GM19463 (cell line): ENCODE data around the gene NAIF1.
"Not testable (repeated sequence)": the region's sequence is repeated elsewhere in the genome, so short reads cannot be mapped to it uniquely, and the experiment has no call there.

Experiments
- ATAC-seq: cut with Tn5 transposase; IDR thresholded peaks from one replicate; pipeline ENCODE4 v1.9.1; 2021; ENCODE audit warnings: mild to moderate bottlenecking, moderate library complexity; ENCODE audit not compliant: unreplicated experiment

Gene NAIF1

DNA sequence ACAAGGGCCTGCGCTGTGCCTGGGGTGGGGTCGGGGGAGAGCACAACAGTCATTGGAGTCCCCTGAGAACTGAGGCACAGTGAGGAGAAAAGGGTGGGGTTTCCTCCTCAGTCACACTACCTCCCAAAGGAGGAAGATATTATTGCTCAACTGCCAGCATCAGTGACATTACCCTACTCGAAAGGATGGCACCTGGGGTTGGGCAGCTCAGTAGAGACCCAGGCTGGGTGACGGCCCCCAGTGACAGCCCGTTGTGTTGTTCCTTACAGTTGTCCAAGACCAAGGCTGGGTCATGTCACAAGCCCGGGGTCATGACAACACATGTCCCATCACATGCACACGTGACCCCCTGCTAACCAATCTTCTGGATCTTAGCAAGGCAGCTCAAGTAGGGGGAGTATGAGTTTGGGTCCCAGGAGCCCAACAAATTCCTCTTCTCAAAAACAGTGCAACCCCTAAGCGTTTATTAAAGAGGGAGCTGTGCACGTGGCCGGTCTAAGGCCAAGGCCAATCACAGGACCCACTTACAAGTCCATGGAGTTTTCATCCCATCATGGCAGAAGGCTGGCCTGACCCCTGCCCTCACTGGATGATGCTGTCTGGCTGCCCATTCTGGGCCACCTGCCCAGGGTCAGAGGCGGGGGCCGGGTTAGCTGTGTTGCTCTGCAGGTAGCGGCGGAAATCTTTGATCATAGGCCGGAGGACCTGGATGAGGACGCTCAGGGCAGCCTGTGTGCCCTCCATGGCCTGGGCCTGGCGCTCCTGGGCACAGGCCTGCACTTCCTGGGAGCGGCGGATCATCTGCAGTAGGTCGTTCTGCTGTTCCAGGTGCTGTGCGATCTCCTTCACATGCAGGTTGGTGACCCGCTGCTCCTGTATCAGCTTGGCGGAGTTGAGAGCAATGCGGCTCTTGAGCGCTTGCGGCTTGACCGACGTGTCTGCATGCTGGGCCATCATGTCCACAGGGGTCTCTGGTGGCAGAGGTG, 4.0 kb downstream of the NAIF1 start:
- no peak for ATAC-seq

DNA sequence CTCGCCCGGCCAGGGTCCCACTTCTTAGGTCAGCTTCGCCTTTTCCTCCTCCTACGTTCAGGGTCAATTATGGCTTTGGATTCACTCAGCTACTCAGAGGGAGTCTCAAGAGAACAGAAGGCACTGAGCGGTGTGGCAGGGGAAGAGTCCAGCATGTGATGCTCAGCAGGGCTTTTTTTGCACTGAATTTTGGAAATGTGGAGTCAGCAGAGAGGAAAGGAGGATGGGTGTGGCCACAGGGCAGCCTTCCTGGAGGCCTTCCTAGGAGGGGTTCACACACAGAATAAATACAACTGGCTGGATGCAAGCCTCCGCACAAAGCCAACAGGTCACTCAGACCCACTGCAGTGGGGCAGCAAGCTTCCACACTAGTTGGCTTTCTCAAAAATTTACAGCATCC, 4.8 kb downstream of the NAIF1 start:
- no peak for ATAC-seq

DNA sequence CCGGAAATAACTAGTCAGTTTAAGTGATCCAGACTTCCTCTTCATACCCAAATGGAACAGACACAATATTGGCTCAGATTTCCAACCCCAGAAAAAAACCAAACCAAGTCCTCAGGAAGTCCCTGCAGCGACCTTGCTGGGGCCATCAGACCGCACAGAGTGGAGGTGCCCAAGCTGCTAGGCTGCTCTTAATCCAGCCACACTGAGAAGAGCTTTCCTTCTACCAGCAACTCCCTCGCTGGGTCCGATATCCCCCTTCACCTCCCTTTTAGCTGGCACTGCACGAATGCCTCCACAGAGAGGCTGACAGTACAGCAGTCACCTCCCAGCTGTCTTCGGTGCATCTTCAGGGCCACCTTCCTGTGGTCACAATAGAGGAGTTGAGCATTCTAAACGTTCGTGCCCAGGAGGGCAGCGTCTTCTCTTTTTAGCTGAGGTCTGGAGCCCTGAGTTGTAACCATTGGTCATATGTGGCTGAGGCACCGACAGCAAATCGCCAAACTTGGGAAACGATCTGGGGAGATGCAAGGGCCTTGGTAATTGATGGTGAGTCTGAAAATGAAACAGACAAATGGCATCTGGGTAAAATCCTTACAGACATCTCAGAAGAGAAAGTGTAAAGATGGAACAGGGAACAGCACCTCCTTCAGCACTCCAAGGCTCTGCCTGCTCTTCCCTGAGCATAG, 5.7 kb downstream of the NAIF1 start:
- ATAC-seq = no peak

DNA sequence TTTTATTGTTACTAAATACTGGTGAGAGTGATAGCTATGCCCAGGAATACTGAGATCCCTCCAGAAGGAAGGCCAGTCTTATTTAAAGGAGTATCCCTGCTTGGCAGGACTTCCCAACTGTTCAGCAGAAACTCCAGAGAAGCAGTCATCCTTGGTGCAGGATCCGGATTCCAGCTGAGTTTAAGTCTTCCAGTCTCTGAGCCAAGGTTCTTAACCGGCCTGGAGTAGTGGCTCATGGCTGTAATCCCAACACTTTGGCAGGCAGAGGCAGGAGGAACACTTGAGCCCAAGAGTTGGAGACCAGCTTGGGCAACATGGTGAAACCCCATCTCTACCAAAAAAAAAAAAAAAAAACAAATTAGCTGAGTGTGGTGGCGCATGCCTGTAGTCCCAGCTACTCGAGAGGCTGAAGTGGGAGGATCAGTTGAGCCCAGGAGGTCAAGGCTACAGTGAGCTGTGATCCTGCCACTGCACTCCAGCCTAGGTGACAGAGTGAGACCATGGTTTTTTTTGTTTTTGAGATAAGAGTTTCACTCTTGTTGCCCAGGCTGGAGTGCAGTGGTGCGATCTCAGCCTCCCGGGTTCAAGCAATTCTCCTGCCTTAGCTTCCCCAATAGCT, 7.6 kb downstream of the NAIF1 start:
- no peak for ATAC-seq

DNA sequence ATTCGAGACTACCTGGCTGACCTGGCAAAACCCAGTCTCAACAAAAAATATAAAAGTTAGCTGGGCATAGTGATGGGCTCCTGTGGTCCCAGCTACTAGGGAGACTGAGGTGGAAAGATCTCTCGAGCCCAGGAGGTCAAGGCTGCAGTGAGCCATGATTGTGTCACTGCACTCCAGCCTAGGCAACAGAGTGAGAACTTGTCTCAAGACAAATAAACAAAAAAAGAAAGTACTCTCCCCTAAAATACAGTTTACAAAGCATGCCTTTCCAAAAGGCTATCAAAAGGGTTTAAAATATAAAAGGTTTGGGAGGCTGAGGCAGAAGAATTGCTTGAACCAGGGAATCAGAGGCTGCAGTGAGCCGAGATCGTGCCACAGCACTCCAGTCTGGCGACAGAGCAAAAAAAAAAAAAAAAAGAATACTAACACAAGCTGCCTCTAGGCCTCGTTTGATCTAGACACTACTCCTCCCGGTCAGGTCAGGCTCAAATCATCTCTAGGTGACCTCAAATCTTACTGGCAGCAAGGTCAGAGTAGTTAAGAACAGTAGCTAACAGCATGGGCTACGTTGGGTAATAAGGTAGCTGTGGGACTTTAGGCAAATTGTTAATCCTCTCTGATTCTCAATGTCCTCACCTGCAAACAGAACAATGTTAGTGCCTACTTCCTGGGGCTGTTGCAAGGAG, 9.3 kb downstream of the NAIF1 start:
- no peak for ATAC-seq

DNA sequence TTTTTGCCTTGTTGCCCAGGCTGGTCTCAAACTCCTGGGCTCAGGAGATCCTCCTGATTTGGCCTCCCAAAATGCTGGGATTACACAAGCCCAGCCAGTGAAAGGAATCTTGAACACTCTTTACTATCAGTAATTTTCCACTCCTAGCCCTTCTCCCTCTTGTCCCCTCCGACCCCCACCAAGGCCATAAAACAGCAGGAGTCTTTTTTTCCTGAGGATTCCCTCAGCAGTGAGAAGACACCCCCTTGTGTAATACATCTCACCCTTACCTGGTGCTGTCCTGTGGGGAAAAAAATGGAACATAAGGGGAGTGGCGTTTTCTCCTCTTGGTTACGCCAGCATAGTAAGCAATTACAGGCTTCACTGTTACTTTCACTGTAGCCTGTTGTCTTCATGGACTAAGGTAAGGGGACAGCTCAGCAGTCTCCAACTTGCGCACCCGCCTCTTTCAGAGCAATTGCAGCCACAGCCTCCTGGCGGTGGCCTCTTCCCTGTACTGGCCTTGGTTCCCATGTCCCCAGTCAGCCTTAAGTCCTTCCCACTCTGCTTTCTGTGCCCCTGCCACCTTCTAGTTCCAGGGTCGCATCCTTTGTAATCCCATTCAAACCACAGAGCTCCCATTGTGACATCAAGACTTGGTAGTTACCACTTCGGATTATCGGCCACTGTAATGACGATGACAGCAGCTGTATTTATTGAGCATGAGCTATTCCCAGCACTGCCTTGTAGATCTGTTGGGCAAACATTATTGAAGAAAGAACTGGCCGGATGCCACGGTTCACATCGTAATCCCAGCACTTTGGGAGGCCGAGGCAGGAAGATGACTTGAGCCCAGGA, 10.0 kb downstream of the NAIF1 start:
- ATAC-seq = no peak

DNA sequence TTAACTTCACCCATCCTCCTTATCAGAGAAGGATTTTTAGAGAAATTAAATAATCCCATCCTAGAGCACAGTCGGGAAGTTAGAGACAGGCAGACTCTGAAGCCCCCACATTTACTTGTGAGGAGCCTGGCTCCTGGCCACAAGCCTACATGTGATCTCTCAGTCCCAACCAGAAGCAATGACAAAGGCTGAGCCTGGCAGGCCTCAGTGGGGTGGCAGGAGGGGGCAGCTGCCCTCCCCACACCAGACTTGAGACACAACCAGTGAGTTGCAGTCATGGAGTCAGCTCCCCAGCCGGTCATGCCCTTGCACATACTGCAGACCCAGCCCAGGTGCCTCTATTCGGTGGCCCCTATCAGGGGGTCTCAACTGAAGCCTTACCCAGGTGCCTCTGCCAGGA, 11.0 kb downstream of the NAIF1 start:
- ATAC-seq = no peak

DNA sequence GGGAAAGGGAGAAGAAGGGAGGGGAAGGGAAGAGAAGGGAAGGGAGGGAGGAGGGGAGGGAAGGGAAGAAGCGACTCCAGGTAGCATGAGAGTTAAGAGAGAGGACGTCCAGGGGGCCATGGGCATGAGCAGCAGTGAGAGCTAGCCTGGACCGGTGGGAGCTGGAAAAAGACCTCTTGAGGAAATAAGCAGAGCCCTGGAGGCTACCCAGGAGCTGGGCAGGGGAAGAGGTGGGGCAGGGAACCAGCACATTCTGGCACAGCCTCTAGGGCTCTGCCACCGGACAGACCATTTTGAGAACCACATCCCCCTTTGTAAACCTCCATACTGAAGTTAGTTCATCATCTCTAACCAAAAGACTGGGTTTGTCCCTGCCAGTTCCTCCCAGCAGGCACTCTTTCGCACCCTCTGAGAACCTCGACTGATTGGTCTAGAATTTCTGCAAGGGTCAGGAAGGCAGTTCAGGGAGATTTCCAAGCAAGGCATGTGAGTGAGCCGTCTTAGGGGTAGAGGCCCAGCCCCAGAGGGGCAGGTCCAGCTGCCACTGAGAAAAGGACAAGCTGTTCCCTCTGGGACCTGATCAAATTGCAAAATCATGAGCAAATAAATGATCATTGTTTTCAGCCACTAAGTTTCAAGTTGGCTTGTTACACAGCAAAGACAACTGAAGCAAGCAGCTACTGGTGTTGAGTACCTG, 11.6 kb downstream of the NAIF1 start:
- no peak for ATAC-seq

DNA sequence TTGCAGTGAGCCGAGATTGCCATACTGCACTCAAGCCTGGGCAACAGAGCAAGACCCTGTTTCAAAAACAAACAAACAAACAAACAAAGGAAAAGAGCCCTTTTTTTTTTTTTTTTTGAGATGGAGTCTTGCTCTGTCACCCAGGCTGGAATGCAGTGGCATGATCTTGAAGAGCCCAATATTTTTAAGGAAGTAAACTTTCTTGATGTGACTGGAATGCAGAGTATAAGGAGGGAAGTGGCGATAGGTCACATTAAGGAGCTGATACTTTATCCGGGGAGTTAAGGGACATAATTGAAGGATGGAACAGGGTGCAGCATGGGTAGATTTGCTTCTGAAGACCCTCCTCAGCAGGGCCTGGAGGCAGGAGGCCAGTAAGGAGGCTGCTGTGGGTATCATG, 13.0 kb downstream of the NAIF1 start:
- no peak for ATAC-seq

DNA sequence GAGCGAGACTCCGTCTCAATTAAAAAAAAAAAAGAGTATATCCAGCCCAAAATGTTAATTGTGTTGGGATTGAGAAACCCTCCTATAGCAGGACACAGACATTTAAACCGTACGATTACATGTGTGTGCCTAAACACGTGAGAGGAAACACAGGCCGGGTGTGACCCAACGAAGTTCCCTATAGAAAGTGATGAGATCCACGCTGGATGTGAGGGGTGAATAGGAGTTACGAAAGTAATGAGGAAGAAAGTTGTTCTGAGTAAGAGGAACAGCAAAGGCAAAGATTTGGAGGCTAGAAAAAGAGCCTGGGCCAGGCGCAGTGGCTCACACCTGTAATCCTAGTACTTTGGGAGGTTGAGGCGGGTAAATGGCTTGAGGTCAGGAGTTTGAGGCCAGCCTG, 13.6 kb downstream of the NAIF1 start:
- no peak for ATAC-seq

DNA sequence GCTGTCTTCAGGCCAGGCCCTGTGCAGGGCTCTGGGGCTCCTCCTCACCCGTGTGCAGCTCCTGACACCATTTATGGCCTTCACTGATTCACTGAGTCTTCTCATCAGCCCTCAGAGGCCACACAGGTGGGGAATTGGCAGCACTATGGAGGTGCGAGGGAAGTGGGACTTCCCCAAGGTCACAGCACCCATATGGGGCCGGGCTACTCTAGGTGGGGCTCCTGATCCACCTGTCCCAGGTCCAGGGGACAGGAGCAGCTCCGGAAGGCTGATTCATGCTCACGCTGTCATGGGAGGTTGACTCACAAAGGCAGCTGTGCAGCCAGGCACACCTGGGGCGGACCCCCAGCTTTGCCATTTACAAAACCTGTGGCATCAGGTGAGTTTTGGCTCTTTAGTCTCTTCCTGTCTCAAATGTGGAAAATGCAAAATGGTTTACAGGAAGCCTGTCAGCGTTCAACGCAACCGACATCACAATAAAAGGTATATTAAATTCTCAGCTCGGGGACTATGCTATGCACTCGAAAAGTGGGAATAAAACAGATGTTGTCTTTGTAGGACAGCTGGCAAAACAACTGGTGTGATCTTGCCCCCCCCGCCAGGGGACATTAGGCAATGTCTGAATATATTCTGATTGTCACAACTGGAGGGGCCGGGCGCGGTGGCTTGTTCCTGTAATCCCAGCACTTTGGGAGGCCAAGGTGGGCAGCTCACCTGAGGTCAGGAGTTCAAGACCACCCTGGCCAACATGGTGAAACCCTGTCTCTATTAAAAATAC, 15.0 kb downstream of the NAIF1 start:
- ATAC-seq = no peak

DNA sequence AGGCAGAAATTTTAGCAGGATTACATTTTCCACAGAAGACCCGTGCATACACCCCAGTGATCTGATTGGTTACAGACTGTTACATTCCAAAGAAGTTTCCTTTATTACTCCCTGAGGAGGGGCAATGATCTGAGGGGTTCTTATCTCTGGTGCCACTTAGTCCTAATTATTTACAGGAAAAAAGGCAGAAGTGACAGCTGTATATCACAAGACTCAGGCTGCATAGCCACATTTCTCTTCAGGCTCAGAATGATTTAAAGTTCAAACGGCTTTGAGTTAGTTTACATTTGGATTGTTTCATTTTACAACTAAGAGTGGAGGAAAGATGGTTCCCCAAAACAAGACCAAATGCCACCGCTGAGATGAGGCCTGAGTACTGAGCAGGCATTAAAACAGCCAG, 17.3 kb downstream of the NAIF1 start:
- ATAC-seq = no peak

DNA sequence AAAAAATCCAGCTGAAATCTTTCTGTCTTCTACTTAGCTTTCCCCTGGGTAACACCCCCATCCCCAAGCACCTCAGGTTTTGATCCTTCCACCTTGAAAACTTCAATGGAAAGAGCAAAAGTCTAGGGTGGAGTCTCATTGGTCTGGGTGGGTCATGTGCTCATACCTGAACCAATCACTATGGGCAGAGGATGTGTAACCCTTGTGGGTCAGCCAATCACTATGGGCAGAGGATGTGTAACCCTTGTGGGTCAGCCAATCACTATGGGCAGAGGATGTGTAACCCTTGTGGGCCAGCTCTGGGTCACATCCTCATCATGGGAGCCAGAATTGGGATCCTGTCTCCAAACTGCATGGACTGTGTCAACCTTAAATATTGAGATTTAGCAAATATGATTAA, 18.5 kb downstream of the NAIF1 start:
- ATAC-seq = no peak

DNA sequence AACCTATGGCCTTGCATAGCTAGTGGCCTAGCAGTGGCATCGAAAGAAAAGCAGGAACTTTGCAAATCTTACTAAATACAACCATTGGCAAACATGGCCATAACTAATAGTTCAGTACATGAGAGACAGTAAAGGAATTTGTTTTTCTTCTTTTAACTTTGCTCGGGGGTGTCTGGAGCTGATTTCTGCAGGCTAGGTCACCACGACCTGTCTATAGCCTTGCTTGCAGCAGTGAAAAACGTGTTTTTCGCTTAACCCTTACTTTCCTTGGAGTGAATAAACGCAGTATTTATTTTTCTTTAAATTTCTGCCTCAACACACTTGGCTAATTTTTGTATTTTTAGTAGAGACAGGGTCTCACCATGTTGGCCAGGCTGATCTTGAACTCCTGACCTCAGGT, 19.9 kb downstream of the NAIF1 start:
- no peak for ATAC-seq

DNA sequence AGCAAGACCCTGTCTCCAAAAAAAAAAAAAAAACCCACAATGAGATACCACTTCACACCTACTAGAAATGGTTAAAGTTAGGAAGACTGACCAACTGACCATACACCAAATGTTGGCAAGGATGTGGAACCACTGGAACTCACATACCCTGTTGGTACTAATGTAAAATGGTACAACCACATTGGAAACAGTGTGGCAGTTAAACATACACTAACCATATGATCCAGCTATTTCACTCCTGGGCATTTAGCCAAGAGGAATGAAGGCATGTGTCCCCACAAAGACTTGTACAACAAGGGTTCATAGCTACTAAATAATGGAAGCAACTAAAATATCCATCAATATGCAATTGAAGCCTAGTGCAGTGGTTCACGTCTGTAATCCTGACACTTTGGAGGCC, 21.3 kb downstream of the NAIF1 start:
- no peak for ATAC-seq

DNA sequence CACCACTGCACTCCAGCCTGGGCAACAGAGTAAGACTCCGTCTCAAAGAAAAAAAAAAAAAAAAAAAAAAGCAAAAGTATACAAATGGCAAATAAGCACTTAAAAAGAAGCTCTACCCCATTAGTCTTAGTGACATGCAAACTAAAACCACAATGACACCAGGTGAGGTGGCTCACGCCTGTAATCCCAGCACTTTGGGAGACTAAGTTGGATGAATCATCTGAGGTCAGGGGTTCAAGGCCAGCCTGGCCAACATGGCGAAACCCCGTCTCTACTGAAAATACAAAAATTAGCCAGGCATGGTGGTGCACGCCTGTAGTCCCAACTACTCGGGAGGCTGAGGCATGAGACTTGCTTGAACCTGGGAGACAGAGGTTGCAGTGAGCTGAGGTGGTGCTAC, 21.7 kb downstream of the NAIF1 start:
- not testable (repeated sequence) for ATAC-seq

DNA sequence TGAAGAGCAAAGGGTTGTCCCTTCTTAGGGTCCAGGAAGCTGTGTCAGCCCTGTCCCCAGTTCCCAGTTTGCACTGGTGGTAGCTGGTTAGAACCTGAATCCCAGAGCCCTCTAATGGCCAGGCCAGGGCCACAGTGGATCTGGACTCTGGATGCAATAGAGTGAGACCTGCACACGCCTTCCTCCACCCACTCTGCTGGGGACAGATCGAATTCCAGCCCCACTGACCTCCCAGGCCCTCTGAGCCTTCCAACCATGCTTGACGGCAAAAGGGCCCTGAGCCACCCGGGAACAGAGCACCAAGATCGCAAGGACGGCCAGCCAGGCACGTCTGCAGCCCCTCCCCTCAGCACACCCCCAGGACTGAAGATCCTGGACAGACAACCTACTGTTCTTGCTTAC, 23.7 kb downstream of the NAIF1 start:
- no peak for ATAC-seq

DNA sequence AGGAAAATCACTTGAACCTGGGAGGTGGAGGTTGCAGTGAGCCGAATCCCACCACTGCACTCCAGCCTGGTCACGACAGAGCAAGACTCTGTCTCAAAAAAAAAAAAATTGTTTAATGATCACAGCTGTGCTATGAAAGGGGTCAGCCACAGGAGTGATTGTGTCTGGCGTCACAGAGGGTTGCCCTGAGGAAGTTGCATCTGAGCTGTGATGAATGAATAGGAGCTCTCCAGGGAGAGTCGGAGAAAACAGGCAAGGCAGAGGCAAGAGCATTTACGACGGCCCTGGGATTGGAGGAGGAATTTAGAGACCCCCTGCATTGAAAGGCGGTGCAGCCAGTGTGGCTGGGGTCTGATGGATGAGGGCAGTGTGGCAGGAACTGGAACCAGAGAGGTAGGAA, 25.1 kb downstream of the NAIF1 start:
- no peak for ATAC-seq

DNA sequence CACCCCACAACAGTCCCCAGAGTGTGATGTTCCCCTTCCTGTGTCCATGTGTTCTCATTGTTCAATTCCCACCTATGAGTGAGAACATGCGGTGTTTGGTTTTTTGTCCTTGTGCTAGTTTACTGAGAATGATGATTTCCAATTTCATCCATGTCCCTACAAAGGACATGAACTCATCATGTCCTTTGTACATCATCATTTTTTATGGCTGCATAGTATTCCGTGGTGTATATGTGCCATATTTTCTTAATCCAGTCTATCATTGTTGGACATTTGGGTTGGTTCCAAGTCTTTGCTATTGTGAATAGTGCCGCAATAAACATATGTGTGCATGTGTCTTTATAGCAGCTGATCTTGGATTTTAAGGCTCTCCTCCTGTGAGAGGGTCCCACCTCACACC, 26.3 kb downstream of the NAIF1 start:
- ATAC-seq = not testable (repeated sequence)
